Ramos (cell line): ENCODE results near the gene TMEM221.

Source experiments
- in situ Hi-C: fragments of 300-500 bp; cut with MboI; formaldehyde crosslinking; loops from one replicate; pipeline ENCODE4 v1.14.3; 2022; ENCODE audit warnings: low sequenced_read_pairs; ENCODE audit not compliant: unreplicated experiment

TMEM221 gene

GRCh38 chr19:17406887-17407196, 41.6 kb downstream of the TMEM221 start:
- in situ Hi-C loops: no loop called here

DNA sequence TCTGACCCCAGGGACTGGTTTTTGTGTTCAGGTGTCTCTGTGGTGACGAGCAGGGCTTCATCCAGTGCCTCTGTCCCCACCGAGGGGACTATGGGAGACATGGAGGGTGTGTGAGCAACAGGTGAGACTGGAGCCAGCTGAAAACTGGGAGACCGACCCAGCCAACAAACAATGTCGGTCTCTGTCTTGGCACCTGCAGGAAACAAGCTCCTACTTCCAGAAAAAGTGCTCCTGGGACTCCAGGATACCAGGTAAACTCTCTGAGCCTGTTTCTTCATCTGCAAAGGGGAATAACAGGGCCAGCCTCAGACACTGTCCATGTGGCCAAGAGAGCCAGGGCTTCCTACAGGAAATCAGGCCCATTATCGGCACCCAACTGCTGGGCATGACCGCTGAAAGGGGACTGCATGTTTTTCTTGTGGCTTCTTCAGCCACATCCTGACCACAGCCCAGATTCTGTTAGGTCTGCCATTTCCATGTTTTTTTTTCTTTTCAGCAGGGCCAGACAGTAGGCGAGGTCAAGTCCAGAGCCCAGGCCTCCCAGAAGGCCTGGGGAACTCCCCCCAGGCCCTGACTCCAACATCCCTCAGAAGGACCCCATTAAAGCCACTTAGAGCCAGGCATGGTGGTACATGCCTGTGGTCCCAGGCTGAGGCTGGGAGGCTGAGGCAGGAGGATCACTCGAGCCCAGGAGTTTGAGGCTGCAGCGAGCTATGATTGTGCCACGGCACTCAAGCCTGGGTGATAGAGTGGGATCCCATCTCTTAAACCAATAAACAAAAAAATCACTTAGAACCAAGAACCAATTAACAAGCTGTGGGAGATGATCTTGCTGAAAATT, 42.2 kb downstream of the TMEM221 start:
- in situ Hi-C loops: no loop called here

DNA sequence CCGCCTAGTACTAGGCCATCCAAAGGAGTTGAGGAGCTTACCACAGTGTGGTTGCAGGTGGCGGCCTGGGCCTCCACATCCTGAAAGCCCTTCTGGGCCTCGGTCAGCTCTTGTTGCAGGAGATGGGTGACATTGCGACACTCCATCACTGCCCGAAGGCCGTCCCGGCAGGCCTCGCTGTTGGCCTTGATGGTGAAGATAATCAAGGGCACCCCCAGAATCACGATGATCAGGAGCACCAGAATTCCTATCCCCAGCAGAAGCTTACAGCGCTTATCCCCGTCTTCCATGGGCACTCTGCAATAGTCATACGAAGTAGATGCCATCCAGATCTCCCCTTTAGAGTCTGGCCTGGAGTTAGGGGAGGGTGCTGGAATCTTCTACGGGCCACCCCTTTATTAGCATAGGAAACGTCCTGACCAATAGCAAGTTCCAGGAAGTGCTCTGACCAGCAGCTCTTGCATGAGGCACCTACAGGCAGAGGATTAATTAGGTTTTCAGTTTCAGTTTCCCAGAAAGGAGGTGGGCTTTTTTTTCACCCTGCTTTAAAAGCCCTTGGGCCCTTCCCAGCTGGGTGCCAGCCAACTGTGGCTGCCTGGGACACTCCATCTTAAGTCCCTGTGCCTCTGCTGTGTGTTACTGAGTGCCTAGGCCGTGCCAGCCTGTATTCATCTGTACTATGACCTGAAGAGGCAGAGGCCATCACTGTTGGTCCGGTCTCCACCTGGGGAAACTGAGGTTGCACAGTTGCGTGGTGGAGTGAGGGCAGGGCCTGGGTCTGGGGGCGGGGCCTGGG, 43.0 kb downstream of the TMEM221 start, which contains the start of gene BST2:
Gene BST2 (minus strand): TSS at position 381 of the 796 bp plus-strand sequence. CDS start 55 bp downstream, at position 326.
- in situ Hi-C loops: no loop called here

- in situ Hi-C loops: no loop called here
Observed at GRCh38 chr19:17404621-17405249, 43.7 kb downstream of the TMEM221 start.

DNA sequence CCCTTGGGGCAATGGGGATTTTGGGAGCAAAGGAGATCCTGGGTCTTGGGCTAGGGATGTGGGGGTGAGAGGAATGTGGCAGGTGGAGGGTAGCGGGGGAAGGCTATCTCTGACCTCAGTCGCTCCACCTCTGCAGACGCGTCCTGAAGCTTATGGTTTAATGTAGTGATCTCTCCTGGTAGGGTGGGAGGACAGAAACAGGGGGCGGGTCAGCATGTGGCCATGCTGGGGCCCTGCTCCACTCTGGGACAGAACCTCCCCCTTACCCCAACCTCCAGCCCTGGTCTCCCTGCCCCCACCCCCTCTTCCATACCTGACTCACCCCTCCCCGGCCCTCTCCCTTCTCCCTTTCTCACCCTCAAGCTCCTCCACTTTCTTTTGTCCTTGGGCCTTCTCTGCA, 44.5 kb downstream of the TMEM221 start:
- in situ Hi-C loops: no loop called here

- in situ Hi-C loops: no loop called here
Observed at GRCh38 chr19:17402982-17403855, 45.2 kb downstream of the TMEM221 start.

- in situ Hi-C loops: no loop called here
Observed at GRCh38 chr19:17401628-17402027, 46.8 kb downstream of the TMEM221 start.

DNA sequence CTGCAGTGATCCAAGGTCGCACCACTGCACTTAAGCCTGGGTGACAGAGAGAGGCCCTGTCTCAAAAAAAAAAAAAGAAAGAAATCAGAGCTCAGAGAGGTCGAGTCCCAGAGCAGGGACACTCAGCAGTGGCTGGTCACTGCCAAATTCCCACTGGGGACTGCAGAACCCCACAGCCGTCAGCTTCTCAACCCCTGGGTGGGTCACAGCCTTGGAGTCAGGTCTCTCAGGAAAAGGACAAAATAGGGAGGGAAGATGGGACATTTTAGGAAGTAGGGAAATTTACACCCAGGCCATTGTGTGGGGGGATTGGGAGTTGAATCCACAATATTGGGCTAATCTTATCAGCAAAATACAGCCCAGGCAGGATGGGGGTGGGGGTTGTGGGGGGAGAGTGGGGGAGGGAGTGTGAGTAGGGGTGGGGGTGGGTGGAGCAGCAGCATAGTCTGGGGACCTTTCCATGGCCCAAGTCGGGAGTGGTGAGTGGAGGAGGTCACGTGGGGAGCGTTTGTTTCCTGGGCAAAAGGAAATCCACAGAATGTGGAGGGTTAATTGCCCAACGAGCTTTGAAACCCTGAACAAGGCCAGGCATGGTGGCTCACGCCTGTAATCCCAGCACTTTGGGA, 49.5 kb downstream of the TMEM221 start:
- in situ Hi-C loops: no loop called here

GRCh38 chr19:17394891-17395415, 53.5 kb downstream of the TMEM221 start:
- in situ Hi-C loops: no loop called here

DNA sequence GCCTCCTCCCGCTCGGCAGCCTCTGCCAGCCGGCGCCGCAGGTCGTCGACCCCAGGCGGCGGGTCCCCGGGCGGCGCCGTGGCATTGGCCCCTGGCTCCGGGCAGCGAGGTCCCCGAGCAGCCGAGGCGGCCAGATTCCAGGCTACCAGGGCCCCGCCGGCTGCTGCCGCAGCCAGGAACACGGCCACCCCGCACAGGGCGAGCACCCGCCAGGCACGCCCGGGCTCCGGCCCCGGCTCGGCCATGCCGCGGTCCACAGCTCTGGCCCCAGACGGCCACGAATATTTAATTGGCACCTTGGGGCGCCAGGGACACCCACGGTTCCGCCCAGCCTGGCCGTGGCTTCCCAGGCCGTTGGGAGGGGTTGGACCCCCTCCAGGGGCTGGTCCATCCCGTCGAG, 54.6 kb downstream of the TMEM221 start, which contains the start of gene CCDC194:
Gene CCDC194 (minus strand): TSS at position 283 of the 400 bp plus-strand sequence. CDS start 38 bp downstream, at position 245.
- in situ Hi-C loops: no loop called here

- in situ Hi-C loops: no loop called here
Observed at GRCh38 chr19:17393002-17393401, 55.5 kb downstream of the TMEM221 start.

DNA sequence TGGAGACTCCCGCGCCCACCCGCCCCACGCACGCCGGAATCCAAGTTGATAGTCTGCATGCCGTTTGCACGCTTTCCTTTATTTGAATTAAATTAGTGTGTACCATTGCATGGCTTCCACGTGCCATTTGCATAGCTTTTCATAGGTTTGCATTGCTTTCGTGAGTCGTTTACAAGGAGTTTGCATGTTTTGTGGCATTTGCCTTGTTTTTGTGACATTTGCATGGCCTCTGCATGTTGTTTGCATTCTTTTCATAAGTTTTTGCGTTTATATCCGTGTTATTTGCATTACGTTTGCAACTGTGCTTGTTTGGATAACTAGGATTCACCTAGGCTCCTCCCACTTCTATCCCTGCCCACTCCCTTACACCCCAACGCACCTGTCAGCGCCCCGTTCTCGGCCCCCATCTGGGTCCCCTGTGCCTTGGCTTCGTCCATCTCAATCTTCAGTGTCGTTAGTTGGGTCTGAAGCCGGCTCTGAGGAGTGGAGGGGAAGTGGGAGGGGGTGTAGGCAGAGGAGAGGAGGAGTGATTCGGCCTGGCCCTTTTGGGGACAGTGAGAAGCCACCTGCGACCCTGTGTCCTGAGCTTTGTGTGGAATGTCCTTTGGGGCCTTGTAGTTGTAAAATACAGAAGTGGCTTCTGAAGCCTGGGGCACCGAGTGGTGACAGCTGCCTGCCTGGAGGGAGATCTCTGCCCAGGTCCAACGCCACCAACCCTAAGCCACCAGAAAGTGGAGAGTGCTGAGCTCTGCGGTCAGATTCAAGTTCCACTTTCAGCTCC, 56.9 kb downstream of the TMEM221 start:
- in situ Hi-C loops: no loop called here

- in situ Hi-C loops: no loop called here
Observed at GRCh38 chr19:17390665-17391370, 57.6 kb downstream of the TMEM221 start.

GRCh38 chr19:17389957-17390664, 58.4 kb downstream of the TMEM221 start:
- in situ Hi-C loops: loop anchor here (5.0 kb wide), 1 partner anchor 43 kb away; no protein-coding TSS in a partner anchor

DNA sequence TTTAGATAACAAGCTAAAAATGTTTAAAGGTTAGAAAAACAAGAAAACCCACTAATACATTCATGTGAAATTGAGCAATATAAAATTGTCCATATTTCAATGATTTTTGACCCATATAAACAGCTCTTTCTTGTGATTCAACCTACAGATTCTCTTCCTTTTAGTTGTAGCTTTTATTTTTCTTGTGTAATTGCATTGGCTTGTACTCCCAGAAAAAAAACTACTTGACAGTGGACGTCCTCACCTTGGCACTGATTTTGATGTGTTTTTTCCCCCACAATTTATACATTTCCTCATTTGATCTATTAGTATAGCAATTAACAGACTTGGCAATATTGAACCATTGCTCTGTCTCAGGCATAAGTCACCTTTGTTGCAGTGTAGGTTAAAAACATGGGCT, 59.2 kb downstream of the TMEM221 start:
- in situ Hi-C loops: loop anchor here (5.0 kb wide), 1 partner anchor 42 kb away; no protein-coding TSS in a partner anchor

DNA sequence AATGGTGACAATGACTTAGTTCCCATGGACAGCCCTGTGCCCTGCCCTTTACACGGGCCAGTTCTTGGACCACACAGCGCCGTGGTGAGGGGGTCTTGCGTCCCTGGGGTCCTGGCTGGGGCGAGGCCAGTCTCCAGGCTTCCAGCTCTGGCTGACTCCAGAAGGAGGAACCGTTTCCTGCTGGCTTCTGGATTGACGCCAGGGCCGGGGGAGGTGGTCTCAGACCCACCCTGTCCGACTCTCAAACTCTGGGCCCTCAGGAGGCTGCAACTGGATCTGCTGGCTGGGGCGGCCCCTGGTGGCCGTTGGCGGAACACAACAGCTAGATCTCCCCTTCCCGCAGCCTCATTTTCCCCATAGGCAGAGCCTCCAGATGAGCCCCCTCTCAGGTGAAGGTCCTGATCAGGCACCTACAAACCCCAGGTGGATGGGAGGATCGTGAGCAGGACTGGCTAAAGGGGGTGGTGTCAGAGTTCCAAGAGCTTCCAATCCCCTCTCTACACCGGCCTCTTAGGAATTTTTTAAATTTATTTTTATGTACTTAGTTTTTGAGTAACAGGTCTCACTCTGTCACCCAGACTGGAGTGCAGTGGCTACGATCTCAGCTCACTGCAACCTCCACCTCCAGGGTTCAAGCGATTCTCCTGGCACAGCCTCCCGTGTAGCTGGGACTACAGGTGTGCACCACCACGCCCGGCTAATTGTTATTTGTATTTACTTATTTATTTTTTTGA, 62.4 kb downstream of the TMEM221 start:
- in situ Hi-C loops: loop anchor here (5.0 kb wide), 1 partner anchor 39 kb away; no protein-coding TSS in a partner anchor
